Stimulated activated CD8-positive, alpha-beta memory T cell treated with anti-CD3 and anti-CD28 coated beads, Interleukin-2, amount 100 ng/mL, for 1 hour (primary cell): ENCODE results near the gene EBF3.

Experiments used
- DNase-seq, 2 donors: peaks; one replicate each; pipeline ENCODE4 v3.0.0-alpha.2; 2020; ENCODE audit warnings: low read depth in 2 of 2

The EBF3 gene

DNA sequence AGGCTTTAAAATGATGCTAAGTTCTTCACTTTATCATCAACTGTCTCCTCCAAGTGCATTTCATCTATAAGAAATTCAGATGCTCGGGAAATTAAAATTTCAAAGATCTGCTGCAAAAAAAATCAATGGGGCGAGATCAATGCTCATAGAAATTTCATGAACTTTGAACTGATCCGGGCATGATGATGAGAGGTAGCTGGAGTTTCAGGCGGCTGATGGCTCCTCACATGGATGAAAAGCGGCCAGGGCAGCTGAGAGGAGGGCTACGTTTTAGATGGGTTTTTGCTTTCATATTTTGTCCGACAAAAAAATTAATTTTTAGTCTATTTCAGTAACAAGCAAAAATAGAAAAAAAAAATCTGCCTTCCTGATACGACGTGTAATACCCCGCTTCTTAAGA is 109.9 kb downstream of the EBF3 start:
- no peak for DNase-seq

DNA sequence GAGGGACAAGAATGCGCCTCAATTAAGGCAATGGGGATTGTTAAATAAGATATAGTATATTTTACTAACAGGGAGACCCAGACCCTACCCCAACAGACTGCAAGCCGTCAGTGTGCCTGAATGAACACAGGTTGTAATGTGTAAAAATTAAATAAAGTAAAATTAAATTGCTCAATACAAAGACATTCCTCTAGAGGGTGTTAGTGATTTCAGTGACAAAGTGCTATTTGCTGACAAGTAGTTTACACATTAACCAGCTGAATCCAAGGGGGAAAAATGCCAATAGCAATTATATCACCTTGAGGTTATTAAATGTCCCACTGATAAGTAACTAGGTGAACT is 110.5 kb downstream of the EBF3 start:
- DNase-seq: no peak

DNA sequence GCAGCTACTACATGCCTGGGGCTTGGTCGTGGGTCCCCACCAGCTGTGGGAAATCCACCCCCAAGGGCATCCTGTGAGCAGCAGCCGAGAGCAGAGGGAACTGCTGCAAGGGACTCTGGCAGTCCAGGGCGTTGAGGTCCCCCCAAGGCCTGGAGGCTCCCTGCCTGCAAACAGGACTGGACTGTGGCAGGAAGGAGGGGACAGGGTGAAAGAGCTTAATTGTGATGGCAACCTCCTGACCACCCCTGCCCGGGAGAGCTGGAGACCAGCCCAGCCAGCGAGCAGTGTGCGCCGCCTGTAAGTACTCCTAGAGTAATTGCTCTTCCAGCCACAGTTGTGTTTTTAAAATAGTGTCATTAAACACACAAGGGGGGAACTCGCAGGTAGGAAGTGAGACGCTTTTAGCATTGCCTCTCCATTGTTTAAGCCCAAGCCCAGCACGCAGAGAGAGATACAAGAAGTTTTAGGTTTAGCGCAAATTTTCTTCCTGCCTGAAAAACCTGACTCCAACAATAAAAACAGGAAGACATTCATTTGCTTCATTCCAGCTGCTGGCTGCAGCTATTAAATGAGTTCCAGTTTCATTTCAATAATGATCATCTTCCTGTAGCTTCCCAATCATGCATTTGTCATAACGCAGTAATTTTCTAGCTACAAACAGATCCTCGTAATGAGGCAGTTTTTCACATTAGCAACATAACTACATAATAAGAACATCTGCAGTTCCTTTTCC is 111.1 kb downstream of the EBF3 start:
- DNase-seq: no peak

DNA sequence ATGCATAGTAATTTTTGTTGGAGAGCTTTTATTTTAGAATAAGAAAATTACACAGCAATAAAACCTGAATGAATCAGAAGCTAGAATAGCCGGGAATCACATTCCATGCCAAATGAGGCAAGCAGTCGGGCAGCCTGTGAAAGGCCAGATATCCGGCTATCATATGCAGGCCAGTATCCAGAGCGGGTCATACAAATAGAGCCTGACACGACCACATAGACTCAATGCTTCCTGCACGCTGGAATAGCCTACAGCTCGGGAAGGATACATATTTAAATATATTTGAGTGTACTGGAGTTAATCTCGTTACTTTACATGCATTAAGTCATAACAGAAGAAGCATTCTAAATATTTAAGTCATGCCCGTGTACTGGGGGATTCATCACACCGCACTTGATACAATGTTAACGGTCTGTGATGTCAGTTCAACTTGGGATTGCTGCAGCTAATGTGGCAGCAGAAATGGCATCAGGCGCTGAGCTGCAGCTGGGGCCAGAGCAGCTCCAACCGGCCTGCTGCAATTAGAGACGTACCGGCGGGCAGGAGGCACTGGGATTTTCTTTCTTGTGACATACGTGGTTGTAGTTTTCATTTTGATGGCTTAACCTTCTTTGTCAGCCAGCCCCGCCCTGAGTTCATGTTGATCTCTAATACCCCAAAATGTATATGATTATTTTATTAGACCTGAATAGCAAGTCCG is 112.0 kb downstream of the EBF3 start:
- DNase-seq: no peak

DNA sequence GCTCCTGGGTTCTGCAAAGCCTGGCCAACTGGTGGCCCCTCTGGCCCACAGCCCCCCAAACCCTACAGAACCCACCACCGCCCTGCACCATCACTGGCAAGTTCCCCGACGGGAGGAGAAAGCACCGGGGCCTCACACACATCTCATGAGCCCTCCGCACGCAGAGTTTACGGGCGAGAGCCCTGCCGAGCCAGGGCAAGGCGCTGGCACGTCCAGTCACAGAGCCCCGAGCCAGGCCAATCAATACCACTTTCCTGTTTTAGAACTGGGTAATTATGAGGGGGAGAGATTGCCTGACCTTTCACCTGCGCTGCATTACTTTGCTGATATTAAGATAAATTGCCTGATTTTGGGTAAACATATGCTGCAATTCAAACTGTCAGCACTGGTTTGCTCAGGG is 113.3 kb downstream of the EBF3 start:
- DNase-seq: no peak

DNA sequence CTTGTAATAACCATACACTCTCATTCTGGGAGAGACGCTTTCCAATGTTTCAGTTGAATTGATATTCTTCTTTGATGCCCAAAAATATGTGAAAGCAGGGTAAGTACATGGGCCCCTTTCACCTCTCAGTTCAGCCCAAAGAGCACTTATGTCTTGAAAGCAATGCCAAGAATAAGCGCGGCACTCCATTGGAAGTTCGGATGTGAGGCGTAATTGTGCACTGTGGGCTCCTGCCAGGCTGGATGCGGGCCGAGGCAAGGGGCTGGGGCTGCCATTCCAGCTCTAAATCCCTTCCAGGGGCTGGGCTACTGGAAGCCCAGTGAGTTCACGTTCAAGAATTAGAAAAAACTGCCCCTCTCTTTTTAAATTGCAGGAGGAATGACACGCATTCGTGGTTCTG is 113.8 kb downstream of the EBF3 start:
- no peak for DNase-seq

DNA sequence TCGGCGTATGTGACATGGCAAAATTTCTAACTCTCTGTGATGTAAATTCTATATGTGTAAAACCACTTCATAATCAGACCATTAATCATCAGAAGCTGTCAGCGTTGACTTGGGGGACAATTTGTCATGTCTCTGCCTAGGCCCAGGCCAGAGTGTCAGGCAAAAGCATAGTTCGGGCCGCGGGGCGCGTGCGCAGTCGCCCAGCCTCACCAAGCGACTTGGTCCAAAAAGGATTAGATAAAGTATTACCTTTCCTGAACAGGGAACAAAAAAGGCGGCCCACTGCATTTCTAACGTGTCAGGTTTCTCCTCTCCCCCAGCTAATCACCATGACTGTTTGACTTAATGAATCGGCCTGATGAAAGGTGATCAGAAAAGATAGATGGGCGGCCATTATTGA is 114.2 kb downstream of the EBF3 start:
- DNase-seq: no peak

DNA sequence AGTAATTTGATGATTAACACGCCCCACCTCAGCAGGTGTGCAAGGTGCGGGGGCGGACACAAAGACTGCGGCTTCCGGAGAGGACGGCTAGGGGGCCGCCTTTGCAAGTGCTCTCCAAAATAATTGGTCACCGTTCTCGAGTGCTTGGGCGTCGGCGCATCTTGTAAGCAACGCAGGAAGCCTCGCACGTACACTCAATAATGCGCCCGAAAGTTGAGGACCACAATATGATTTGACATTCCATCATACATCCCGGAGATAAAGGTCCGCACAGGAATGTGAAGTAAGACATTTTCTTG is 114.7 kb downstream of the EBF3 start:
- DNase-seq: no peak

DNA sequence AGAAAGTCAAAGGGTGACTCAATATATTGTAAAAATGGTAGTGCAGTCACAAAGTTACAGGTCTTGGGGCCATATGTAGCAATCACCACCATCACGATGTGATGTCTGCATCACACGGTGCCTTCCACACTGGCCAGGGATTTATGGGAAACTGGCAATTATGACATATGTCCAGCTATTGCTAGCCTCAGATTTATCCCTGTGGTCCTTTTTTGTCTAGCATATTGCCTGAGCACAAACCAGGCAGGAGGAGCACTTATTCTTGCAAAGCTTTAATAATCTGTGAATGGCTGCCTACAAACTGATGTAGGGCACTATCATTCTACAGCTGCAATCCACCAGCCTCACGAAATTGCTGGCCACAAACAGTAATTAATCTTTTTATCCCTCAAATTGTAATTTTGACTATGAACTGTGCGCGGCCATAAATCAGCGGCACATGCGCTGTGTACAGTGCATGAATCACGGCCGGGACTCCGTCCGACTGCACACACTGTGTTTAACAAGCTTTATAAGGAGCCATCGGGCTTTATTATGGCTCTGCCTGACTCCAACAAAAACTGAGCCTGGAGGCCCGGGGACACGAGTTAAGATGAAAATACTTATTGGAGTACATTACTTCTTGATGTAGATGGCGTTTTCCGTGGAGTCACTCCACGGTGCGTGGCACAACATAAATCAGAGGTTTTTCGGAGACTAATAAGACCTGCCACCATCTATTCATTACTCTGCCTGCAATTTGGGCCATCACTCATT is 115.2 kb downstream of the EBF3 start:
- DNase-seq: no peak

DNA sequence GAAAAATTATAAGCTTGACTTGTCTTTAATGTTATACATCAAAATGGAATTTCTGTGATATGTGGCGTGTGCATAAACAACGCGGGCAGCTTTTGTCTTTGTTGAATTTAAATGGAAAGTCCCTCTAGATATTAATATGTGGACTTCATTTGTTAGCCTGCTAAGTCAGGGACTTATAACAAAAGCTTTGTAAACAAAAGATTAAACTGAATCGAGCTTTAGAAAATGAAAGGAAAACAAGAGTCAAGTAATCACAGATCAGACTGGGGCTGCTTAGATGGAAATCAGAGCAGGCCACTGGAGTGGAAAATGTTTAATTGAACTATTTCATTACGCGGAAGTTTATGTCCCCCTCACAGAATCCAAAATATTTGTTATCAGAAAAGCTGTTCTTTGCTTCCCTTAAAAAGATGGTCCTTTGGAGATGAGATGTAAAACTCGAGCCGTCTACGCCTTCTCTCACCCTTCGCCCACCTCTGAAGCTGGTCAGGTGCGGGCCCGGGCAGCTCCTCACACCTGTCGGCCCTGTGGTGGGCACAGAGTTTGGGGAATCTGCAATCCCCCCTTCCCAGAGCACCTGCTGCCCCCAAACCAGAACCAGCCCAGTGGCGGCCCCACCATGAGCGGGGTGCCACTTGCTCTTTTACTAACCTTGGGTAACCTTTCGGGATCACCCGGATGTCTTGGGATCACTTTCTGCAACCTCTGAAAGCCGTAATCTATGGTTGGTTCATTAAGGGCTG is 116.2 kb downstream of the EBF3 start:
- DNase-seq: no peak

DNA sequence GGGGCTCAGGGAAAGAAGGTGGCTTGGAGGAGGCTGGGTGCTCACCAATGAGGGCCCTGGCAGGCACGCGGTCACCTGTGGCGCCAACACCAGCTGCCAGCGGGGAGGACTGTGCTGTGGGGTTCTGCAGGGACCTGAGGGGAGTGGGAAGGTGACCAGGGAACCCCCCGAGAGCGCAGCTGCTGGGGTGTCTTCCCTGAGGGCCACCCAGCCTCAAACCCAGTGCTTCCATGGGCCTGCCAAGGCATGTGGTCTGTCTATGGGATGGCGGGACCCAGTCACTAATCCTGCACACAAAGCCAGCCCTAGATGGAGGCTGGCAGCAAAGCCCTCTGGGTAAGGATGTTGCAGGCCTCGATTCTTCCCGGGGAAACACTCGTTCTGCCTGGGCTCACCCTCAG is 117.1 kb downstream of the EBF3 start:
- DNase-seq: no peak

DNA sequence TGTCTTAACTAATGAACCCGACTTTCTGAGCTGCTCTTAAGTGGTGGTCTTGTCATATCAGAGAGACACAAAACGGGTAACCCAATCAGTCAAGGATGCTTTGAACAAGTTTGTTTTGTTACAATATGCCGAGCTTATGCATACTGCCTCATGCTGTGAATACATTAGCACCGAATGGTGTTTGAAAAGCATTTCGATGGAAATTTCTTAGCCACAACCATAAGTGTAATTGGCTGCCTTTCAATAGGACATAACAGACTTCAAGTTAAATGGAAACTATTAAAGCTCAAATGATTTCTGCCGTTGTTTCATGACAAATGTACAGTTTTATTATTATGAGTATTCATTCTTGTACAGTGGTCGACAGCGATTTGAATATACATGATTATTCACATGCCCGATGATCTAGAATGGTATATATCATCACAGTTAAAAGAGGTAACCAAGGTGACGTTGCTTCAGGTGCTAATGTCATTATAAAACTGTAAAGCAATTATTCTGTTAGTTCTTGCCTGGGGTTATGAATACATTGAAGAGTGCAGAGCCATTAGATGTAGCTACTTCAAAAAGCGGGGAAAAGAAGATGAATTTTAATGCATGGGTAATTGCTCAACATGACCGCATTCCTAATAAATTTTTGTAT is 118.8 kb downstream of the EBF3 start:
- DNase-seq: no peak

DNA sequence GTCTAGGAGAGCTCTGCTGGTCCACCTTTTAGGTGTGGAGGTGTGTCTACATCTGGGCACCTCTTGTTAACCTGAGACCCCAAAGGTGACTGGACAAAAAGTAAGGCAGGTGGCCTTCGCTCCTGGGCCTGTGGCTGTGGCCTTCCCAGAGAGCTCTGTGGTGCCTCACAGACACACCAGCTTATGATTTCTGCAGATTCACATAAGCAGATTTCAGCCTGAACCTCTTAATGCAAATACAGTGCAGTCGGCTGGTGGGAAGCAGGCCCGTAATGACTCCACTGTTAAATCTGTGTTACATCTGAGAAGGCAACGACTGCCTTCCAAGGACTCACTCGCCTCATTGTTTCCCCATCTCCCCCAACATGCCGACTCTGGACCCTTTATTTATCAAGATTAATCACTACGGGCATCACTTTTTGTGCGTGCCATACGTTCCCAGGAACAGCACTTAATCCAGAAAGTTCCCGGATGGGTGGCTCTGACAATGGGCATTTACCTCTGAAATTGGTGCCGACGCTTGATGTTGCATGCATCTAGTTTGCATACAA is 119.8 kb downstream of the EBF3 start:
- DNase-seq: no peak

DNA sequence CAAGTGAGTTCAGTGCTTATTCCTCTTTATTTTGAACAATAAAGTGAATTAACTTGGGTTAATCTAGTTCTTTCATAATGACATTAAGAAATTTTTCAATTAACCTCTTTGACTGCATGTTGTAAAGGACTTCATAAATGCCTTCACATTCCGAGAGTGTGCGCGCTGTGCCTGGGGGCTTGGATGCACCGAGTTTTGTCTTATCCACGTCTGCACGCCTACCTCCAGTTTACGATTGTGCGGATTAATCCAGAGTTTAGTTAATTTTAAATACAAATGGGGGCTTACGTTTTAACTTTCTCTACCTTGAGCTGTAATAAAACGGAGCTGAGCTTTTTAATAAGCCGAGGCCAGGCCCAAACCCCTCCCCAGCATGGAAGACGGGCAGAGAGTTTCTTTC is 120.4 kb downstream of the EBF3 start:
- DNase-seq: no peak

DNA sequence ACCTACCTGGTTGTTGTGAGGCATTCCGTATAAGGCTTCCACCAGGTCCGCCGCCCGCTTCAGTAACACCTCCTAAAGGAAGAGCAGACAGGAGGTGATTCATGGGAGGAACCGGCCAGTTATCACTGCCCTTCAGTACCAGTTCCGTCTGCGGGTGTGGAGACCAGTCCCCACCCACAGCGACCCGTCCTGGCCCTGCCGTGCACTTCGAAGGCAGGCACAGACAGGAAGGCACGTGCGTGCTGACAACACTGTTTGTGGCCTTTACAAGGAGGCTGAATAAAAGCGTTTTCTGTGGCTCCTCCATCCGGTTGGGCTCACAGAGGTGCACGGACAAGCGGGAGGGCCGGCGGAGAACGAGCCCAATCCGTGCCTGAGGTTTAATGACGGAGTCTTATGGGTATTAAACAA is 120.9 kb downstream of the EBF3 start:
- no peak for DNase-seq

DNA sequence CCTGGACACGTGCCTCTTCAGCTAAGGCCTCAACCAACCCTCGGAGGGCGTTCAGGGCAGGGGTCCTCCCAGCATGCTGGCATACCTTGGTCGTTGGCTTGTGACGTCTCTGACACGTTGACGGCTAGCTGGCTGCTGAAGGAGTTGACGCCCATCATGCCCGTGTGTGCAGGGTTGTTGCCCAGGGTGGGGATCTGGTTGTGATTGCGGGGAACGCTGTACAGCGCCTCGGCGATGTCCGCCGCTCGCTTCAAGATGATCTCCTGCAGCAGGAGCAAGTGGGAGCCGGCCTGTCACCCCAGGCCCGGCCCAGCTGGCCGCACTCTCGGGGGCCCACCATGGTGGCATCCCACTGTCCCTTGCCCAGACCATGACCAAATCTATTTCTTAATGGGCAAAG is 122.0 kb downstream of the EBF3 start:
- DNase-seq: no peak

DNA sequence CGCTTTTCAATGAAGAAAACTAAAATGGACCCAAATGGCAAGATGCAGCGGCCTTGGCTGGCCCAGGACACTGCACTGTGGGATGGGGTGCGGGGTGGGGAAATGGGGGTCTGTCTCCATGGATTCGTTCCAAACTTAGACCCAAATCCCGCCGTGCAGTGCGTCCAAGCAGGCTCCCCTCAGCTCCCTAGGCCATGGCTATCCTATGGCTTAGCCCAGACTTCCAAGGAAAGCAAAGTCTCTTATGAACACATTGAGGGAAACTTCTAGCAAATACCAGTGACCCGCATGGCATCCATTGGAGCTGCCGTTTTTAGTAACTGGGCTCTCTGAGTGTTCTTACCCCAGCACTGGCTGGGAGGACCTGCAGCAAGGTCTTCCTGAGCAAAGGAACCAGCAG is 122.5 kb downstream of the EBF3 start:
- no peak for DNase-seq

DNA sequence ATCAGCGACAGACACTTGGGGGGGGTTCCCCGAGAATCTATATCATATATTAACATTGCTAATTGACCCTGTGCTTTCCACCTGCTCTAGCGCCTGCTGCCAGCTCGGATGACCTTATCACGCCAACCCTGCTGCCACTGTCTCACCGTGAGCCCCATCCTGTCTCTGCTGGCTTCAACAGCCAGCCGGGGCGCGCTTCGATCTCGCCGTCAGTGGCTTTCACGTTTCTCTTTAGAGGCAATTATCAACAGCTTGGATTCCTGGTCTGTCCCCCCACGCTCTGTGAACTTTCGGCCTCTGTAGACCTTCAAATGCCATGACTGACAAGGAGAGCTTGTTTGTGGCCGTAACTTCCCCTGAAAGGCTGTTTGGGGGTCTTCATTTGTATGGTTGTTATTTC is 123.0 kb downstream of the EBF3 start:
- DNase-seq: no peak

DNA sequence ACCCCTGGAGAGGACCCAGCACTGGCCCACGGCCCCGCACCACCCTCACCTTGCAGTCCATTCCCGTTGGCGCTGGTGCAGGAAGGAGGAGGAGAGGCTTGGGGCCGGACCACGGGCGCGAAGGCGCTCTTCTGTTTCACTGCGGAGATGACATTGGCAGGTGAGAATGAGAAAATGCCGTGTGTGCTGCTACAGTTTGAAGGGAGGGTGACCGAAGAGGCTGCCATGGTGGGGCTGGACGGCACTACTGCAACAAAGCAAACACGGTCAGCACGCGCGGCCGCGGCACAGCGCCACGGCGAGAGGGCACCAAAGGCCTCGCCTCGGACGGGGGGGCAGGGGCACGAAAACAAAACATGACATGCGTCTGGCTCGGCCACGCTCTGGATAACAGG is 123.9 kb downstream of the EBF3 start:
- no peak for DNase-seq

DNA sequence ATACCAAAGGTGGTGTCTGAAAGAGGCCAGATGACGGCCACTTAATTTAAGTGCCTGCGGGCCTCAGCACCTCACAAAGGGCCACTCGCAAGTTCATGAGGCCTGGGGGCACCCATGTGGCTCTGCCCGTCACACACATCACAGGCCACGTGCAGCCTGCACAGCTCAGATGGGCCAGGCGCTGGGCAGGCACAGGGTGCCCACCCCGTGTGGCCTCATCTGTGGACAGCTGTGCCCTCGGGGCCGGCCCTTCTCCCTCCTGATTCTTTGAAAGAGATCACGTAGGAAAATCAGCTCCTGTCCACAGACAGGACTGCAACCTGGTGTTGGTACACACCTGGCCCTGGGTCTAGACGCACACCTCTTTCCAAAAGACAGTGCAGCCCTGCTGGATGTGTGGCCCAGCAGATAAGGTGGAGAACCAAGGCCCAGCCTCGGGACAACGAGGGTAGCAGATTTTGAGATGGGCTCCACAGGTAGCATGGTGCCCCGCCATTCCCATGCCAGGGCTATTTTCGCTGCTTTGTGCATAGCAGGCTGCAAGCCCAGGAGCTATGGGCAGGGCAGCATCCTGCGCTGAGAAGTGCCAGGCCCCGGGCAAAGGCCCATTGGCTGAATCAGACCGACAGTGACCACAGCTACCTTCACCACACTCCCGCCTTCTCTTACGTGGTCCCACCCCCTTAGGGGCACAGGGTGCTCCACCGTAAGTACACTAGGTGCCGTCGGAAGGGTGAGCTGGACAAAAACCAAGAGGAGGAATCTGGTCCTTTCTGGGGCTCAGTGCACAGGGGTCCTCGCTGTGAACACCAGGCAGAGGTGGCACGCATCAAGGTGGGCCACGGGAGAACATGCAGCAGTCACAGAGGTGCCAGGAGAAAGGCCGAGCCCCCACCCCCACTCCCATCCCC is 124.5 kb downstream of the EBF3 start:
- DNase-seq: no peak

DNA sequence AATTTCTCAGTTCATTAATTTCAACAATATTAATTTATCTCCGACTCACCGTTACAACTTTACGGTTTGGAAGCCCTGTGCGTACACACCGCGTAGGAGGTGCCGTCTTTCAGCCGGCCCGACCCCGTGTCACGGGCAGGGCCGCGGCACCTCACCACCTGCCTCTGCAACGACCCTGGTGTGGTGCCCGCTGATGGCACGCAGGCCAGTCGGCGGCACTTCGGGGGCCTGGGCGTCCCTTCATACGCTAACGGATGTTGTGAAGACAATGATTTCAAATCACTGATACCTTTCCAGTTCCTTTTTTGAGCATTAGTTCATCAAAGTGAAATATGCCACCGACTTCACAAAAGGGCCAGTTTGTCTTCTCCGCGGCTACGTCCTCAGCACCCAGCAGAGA is 125.3 kb downstream of the EBF3 start:
- DNase-seq: no peak
